Activated B cell treated with CpG ODN at 0.5 μM for 24 hours (primary cell): ENCODE results near the gene RGS10. TPM values are rescaled to one million over a fixed set of nuclear protein-coding genes. Genes with fewer than 3 reads are reported as not detected.

ENCODE experiments used
- ATAC-seq: fragments of 200-7000 bp; cut with Tn5 transposase; one replicate; pipeline ENCODE4 v1.10.0; 2021; ENCODE audit warnings: low read depth, mild to moderate bottlenecking, moderate library complexity
- CTCF ChIA-PET: fragments of 350-600 bp; sonication (Branson Sonifier 250); formaldehyde crosslinking; loops from one replicate; lab custom pipeline; 2021; ENCODE audit warnings: antibody characterized with exemption; lab: Charles Lee
- POLR2A ChIA-PET: fragments of 350-600 bp; sonication (Branson Sonifier 250); formaldehyde crosslinking; loops from one replicate; lab custom pipeline; 2021; ENCODE audit warnings: antibody characterized with exemption; lab: Charles Lee
- DNase-seq: peaks from one replicate; pipeline ENCODE4 v3.0.0; 2022
- H3K27ac Mint-ChIP-seq: one replicate; pipeline ENCODE4 v1.8.0; 2020; ENCODE audit warnings: mixed read lengths
- H3K27me3 Mint-ChIP-seq: one replicate; pipeline ENCODE4 v1.8.0; 2021; ENCODE audit warnings: mixed read lengths
- H3K36me3 Mint-ChIP-seq: one replicate; pipeline ENCODE4 v1.8.0; 2021; ENCODE audit warnings: low read depth, mixed read lengths
- H3K4me1 Mint-ChIP-seq: one replicate; pipeline ENCODE4 v1.8.0; 2021; ENCODE audit warnings: mixed read lengths
- H3K4me3 Mint-ChIP-seq: one replicate; pipeline ENCODE4 v1.8.0; 2020; ENCODE audit warnings: mild to moderate bottlenecking, mixed read lengths
- H3K9me3 Mint-ChIP-seq: one replicate; pipeline ENCODE4 v1.8.0; 2020; ENCODE audit warnings: mixed read lengths
- CTCF ChIP-seq: fragments of 200-600 bp; IDR thresholded peaks from one replicate; pipeline ENCODE4 v1.8.0; 2022; ENCODE audit warnings: antibody characterized with exemption, mild to moderate bottlenecking
- intact Hi-C: fragments of 100-400 bp; cut with micrococcal nuclease; formaldehyde crosslinking; loops from one replicate; pipeline ENCODE4 v1.15.1; 2024
- total RNA-seq: library from RNA; stranded (reverse); gene quantifications from 2 replicates; pipeline ENCODE4 v1.2.3, GENCODE V29; 2022

Gene RGS10
- total RNA-seq, 1 donor from 2014 or later: 53.5 TPM

- Mint-ChIP-seq H3K27me3 (peaks cover 14% of the 10 kb centered on the region), H3K9me3 (no peaks in the 10 kb centered on the region), H3K27ac (no peak overlapping the region), H3K4me3 (no peak overlapping the region), H3K36me3 (no peaks in the 10 kb centered on the region), H3K4me1 (no peaks in the 10 kb centered on the region)
- ChIA-PET POLR2A (no interaction called here), CTCF (no interaction called here)
- DNase-seq (no peak), ATAC-seq (no peak)
- intact Hi-C loops: no loop called here
- TF ChIP-seq CTCF: no peak
Measured at GRCh38 chr10:119549247-119549999, 6.9 kb upstream of the RGS10 start.

GRCh38 chr10:119546009-119546408, 3.5 kb upstream of the RGS10 start:
- H3K4me3 Mint-ChIP-seq: no peak overlapping the region
- no peak for TF ChIP-seq CTCF
- ChIA-PET POLR2A (no interaction called here), CTCF (interaction anchor here (0.7 to 1.6 kb wide), 2 partner anchors 100 to 129 kb away, joined by 3 to 4 read pairs; no protein-coding TSS in a partner anchor)
- no peak for ATAC-seq
- intact Hi-C loops: no loop called here
- no peaks in the 10 kb centered on the region for H3K36me3 Mint-ChIP-seq
- peaks cover 14% of the 10 kb centered on the region for H3K27me3 Mint-ChIP-seq
- H3K27ac Mint-ChIP-seq: no peak overlapping the region
- H3K9me3 Mint-ChIP-seq: no peaks in the 10 kb centered on the region
- DNase-seq: no peak
- peaks cover 18% of the 10 kb centered on the region for H3K4me1 Mint-ChIP-seq

- ChIA-PET CTCF (interaction anchor here (1.6 kb wide), 1 partner anchor 100 kb away, joined by 4 read pairs; no protein-coding TSS in a partner anchor), POLR2A (interaction anchor here (0.6 kb wide), 1 partner anchor 89 kb away, joined by 4 read pairs; no protein-coding TSS in a partner anchor)
- intact Hi-C loops: no loop called here
- Mint-ChIP-seq H3K27me3 (peaks cover 14% of the 10 kb centered on the region), H3K27ac (no peak overlapping the region), H3K9me3 (no peaks in the 10 kb centered on the region), H3K36me3 (no peaks in the 10 kb centered on the region), H3K4me3 (no peak overlapping the region), H3K4me1 (peaks cover 23% of the 10 kb centered on the region)
- ATAC-seq (no peak), DNase-seq (no peak)
- TF ChIP-seq CTCF: no peak
Measured at GRCh38 chr10:119545310-119545709, 2.8 kb upstream of the RGS10 start.

GRCh38 chr10:119543814-119544642, 1.5 kb upstream of the RGS10 start:
- no peak for ATAC-seq
- intact Hi-C loops: loop anchor here (1.0 to 5.0 kb wide), 15 partner anchors 27 to 977 kb away; partner anchors contain the start of genes BAG3, PRDX3 and TIAL1
- TF ChIP-seq CTCF: no peak
- no peak for DNase-seq
- H3K9me3 Mint-ChIP-seq: no peaks in the 10 kb centered on the region
- H3K36me3 Mint-ChIP-seq: no peaks in the 10 kb centered on the region
- POLR2A ChIA-PET: interaction anchor here (0.6 to 2.2 kb wide), 8 partner anchors 21 to 345 kb away, joined by 3 to 36 read pairs (median 5); no protein-coding TSS in a partner anchor
- H3K27ac Mint-ChIP-seq: peak overlapping the region; percentile 87
- H3K27me3 Mint-ChIP-seq: peaks cover 14% of the 10 kb centered on the region
- H3K4me3 Mint-ChIP-seq: peak overlapping the region; percentile 91
- peaks cover 31% of the 10 kb centered on the region for H3K4me1 Mint-ChIP-seq
- CTCF ChIA-PET: interaction anchor here (1.0 to 4.4 kb wide), 14 partner anchors 10 to 349 kb away, joined by 3 to 36 read pairs (median 4); no protein-coding TSS in a partner anchor
